Activated CD8-positive, alpha-beta T cell treated with anti-CD3 and anti-CD28 coated beads for 36 hours (primary cell): ENCODE data around the gene PKHD1. TPM values are rescaled to one million over a fixed set of nuclear protein-coding genes. Genes with fewer than 3 reads are reported as not detected.

ENCODE experiments used
- ATAC-seq: fragments of 200-7000 bp; cut with Tn5 transposase; one replicate; pipeline ENCODE4 v1.10.0; 2021; ENCODE audit warnings: mild to moderate bottlenecking, moderate library complexity
- CTCF ChIA-PET: fragments of 350-600 bp; sonication (Branson Sonifier 250); formaldehyde crosslinking; loops from one replicate; lab custom pipeline; 2021; ENCODE audit warnings: antibody characterized with exemption; lab: Charles Lee
- POLR2A ChIA-PET: fragments of 350-600 bp; sonication (Branson Sonifier 250); formaldehyde crosslinking; loops from one replicate; lab custom pipeline; 2021; ENCODE audit warnings: antibody characterized with exemption; lab: Charles Lee
- DNase-seq: peaks from one replicate; pipeline ENCODE4 v3.0.0-alpha.2; 2020
- H3K27ac Mint-ChIP-seq: one replicate; pipeline ENCODE4 v1.8.0; 2021; ENCODE audit warnings: mild to moderate bottlenecking, mixed read lengths
- H3K27me3 Mint-ChIP-seq: one replicate; pipeline ENCODE4 v1.8.0; 2021; ENCODE audit warnings: mixed read lengths
- H3K36me3 Mint-ChIP-seq: one replicate; pipeline ENCODE4 v1.8.0; 2021; ENCODE audit warnings: low read depth, mixed read lengths
- H3K4me1 Mint-ChIP-seq: one replicate; pipeline ENCODE4 v1.8.0; 2021; ENCODE audit warnings: low read depth, mixed read lengths
- H3K4me3 Mint-ChIP-seq: one replicate; pipeline ENCODE4 v1.8.0; 2021; ENCODE audit warnings: mild to moderate bottlenecking, moderate library complexity, mixed read lengths
- H3K9me3 Mint-ChIP-seq: one replicate; pipeline ENCODE4 v1.8.0; 2021; ENCODE audit warnings: mixed read lengths
- CTCF ChIP-seq: fragments of 200-600 bp; IDR thresholded peaks from one replicate; pipeline ENCODE4 v1.8.0; 2022; ENCODE audit warnings: antibody characterized with exemption, mild to moderate bottlenecking
- intact Hi-C: fragments of 100-400 bp; cut with micrococcal nuclease; formaldehyde crosslinking; loops from one replicate; pipeline ENCODE4 v1.10.0; 2022
- total RNA-seq, 2 experiments: library from RNA; stranded (reverse); gene quantifications; one replicate each; pipeline ENCODE4 v1.2.3, GENCODE V29; 2021

Gene PKHD1
- total RNA-seq, 2 experiments from 2014 or later: not detected

GRCh38 chr6:52063584-52064344 lies 23.6 kb downstream of the PKHD1 start:
- ChIA-PET CTCF (interaction anchor here (0.6 to 5.8 kb wide), 16 partner anchors 9 to 503 kb away, joined by 3 to 59 read pairs (median 4); no protein-coding TSS in a partner anchor), POLR2A (no interaction called here)
- TF ChIP-seq CTCF: peak; percentile 61
- intact Hi-C loops: no loop called here
- Mint-ChIP-seq H3K36me3 (no peaks in the 10 kb centered on the region), H3K9me3 (no peaks in the 10 kb centered on the region), H3K4me1 (peaks cover 13% of the 10 kb centered on the region), H3K27ac (peak overlapping the region; percentile 82), H3K4me3 (peak overlapping the region; percentile 24), H3K27me3 (peaks cover 2% of the 10 kb centered on the region)
- DNase-seq (peak; percentile 85), ATAC-seq (peak; percentile 99)

GRCh38 chr6:52061481-52061880 lies 25.9 kb downstream of the PKHD1 start:
- H3K27me3 Mint-ChIP-seq: no peaks in the 10 kb centered on the region
- no peak overlapping the region for H3K27ac Mint-ChIP-seq
- ChIA-PET CTCF (interaction anchor here (1.0 to 5.8 kb wide), 3 partner anchors 12 to 14 kb away, joined by 3 to 59 read pairs (median 3); no protein-coding TSS in a partner anchor), POLR2A (no interaction called here)
- no peak for DNase-seq
- no peaks in the 10 kb centered on the region for H3K36me3 Mint-ChIP-seq
- H3K4me3 Mint-ChIP-seq: no peak overlapping the region
- peaks cover 13% of the 10 kb centered on the region for H3K4me1 Mint-ChIP-seq
- intact Hi-C loops: no loop called here
- no peak for ATAC-seq
- TF ChIP-seq CTCF: no peak
- H3K9me3 Mint-ChIP-seq: no peaks in the 10 kb centered on the region

- intact Hi-C loops: no loop called here
- ChIA-PET POLR2A (no interaction called here), CTCF (interaction anchor here (5.8 kb wide), 1 partner anchor 10 kb away, joined by 59 read pairs; no protein-coding TSS in a partner anchor)
- H3K4me1 Mint-ChIP-seq: peaks cover 13% of the 10 kb centered on the region
- no peak overlapping the region for H3K4me3 Mint-ChIP-seq
- H3K9me3 Mint-ChIP-seq: no peaks in the 10 kb centered on the region
- no peaks in the 10 kb centered on the region for H3K36me3 Mint-ChIP-seq
- DNase-seq: no peak
- no peak for TF ChIP-seq CTCF
- no peaks in the 10 kb centered on the region for H3K27me3 Mint-ChIP-seq
- no peak overlapping the region for H3K27ac Mint-ChIP-seq
- ATAC-seq: no peak
Observed at GRCh38 chr6:52059821-52060220, 27.6 kb downstream of the PKHD1 start.

GRCh38 chr6:52055451-52055850 lies 32.0 kb downstream of the PKHD1 start:
- Mint-ChIP-seq H3K27ac (no peak overlapping the region), H3K27me3 (peaks cover 7% of the 10 kb centered on the region), H3K9me3 (no peaks in the 10 kb centered on the region), H3K36me3 (no peaks in the 10 kb centered on the region), H3K4me1 (no peaks in the 10 kb centered on the region), H3K4me3 (no peak overlapping the region)
- intact Hi-C loops: no loop called here
- POLR2A ChIA-PET: no interaction called here
- DNase-seq (no peak), ATAC-seq (no peak)
- CTCF ChIA-PET: interaction anchor here (1.1 kb wide), 1 partner anchor 22 kb away, joined by 3 read pairs; no protein-coding TSS in a partner anchor
- TF ChIP-seq CTCF: no peak

GRCh38 chr6:52053038-52053695 lies 34.2 kb downstream of the PKHD1 start:
- no peak for TF ChIP-seq CTCF
- ATAC-seq: no peak
- POLR2A ChIA-PET: no interaction called here
- no peaks in the 10 kb centered on the region for H3K36me3 Mint-ChIP-seq
- CTCF ChIA-PET: interaction anchor here (1.9 kb wide), 1 partner anchor 10 kb away, joined by 13 read pairs; no protein-coding TSS in a partner anchor
- peaks cover 12% of the 10 kb centered on the region for H3K27me3 Mint-ChIP-seq
- DNase-seq: no peak
- no peaks in the 10 kb centered on the region for H3K9me3 Mint-ChIP-seq
- H3K27ac Mint-ChIP-seq: no peak overlapping the region
- intact Hi-C loops: no loop called here
- no peak overlapping the region for H3K4me3 Mint-ChIP-seq
- H3K4me1 Mint-ChIP-seq: no peaks in the 10 kb centered on the region
